ENCODE data around the gene CERS1. TPM values are rescaled to one million over a fixed set of nuclear protein-coding genes. Genes with fewer than 3 reads are reported as not detected.

CERS1 gene, protein sequence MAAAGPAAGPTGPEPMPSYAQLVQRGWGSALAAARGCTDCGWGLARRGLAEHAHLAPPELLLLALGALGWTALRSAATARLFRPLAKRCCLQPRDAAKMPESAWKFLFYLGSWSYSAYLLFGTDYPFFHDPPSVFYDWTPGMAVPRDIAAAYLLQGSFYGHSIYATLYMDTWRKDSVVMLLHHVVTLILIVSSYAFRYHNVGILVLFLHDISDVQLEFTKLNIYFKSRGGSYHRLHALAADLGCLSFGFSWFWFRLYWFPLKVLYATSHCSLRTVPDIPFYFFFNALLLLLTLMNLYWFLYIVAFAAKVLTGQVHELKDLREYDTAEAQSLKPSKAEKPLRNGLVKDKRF
- 1 to 10 TPM in 1 of 4 donors, under 1 TPM in 3; 0.24 to 1.3 (median 0.59) TPM for total RNA-seq

DNA sequence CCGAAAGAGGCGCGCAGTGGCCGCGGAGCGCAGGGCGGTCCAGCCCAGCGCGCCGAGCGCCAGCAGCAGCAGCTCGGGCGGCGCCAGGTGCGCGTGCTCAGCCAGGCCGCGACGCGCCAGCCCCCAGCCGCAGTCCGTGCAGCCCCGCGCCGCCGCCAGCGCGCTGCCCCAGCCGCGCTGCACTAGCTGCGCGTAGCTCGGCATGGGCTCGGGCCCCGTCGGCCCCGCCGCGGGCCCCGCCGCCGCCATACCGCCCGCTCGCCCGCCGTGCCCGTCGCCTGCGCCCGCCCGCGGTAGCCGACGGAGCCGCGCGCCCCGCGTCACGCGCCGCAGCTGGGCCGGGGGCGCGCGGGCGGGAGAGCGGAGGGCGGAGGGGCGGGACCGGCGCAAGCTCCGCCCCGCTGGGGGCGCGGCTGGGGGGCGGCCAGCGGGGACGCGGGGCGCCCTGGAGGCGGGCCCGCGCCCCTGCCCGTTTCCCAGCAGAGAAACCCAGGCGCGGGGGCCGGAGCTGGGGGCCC, at the start of gene CERS1:
TSS of gene CERS1 (minus strand) at position 335 of the 518 bp plus-strand sequence. CDS start at position 249, 86 bp downstream.
- no CpG with 5 or more reads among the region's 89 CpGs for WGBS, 2 donors
- intact Hi-C loops (cut with DNase I): no loop called here

DNA sequence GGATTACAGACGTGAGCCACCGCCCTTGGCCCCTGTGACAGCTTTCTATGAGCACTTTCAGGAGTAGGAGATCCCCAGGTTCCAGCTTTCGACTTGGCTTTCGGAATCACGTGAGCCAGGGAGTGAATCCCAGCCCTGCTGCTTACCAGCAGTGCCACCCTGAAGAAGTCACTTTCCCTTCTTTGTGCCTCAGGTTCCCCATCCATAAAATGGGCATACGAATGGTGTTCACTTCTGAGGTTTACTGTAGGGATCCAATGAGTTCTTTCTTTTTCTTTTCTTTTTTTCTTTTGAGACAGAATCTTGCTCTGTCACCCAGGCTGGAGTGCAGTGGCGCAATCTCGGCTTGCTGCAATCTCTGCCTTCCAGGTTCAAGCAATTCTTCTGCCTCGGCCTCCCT, 49.3 kb upstream of the CERS1 start:
- Histone ChIP-seq H3K36me3 (no peaks in the 10 kb centered on the region), H3K4me3 (replicated peaks in 1 of 3) (no peak overlapping the region), H3K4me1 (peaks cover 0 to 3% of the 10 kb centered on the region in 2 donors), H3K27ac (no peak overlapping the region), H3K9me3 (no peaks in the 10 kb centered on the region), H3K27me3 (no peaks in the 10 kb centered on the region)
- no peak for DNase-seq
- TF ChIP-seq POLR2A (IDR thresholded peaks at IDR 0.05): no peak
- TF ChIP-seq, protein P1, sequence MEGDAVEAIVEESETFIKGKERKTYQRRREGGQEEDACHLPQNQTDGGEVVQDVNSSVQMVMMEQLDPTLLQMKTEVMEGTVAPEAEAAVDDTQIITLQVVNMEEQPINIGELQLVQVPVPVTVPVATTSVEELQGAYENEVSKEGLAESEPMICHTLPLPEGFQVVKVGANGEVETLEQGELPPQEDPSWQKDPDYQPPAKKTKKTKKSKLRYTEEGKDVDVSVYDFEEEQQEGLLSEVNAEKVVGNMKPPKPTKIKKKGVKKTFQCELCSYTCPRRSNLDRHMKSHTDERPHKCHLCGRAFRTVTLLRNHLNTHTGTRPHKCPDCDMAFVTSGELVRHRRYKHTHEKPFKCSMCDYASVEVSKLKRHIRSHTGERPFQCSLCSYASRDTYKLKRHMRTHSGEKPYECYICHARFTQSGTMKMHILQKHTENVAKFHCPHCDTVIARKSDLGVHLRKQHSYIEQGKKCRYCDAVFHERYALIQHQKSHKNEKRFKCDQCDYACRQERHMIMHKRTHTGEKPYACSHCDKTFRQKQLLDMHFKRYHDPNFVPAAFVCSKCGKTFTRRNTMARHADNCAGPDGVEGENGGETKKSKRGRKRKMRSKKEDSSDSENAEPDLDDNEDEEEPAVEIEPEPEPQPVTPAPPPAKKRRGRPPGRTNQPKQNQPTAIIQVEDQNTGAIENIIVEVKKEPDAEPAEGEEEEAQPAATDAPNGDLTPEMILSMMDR (IDR thresholded peaks at IDR 0.05): no peak
- intact Hi-C loops (cut with DNase I): no loop called here
- 90 to 92% methylated on average over 9 of the region's 9 CpGs for WGBS, 2 donors

More for the DNA sequence above, at the start of gene CERS1:
- DNase-seq: no peak
- Histone ChIP-seq H3K9me3 (no peaks in the 10 kb centered on the region), H3K4me1 (peaks cover 6 to 14% of the 10 kb centered on the region in 2 donors), H3K4me3 (replicated peaks in 1 of 3) (peak within 1 kb of the TSS in 2 of 3 donors; percentile 19 to 20), H3K27me3 (no peaks in the 10 kb centered on the region), H3K27ac (no peak within 1 kb of the TSS), H3K36me3 (peaks cover 12 to 14% of the 10 kb centered on the region in 2 donors)
- TF ChIP-seq, protein P1 (IDR thresholded peaks at IDR 0.05): no peak
- no peak for TF ChIP-seq POLR2A (IDR thresholded peaks at IDR 0.05)

DNA sequence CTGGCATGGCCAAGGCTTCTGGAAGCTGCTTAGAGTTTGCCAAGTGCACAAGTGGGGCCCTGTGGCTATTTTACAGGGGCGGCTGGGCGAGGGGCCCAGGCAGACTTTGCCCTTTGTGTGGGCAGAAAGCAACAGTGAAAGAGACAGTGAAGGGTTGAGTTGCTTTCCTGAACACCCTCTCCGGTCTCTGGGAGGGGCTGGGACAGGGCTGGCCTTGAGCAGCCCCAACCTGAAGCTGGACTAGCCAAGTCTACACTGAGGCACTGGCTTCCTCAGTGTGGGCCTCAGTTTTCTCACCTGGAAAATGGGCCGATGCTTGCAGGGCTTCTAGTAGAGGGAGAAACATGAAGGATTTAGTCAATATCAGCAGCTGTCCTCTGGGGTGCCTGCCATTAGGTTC, 47.5 kb upstream of the CERS1 start:
- Histone ChIP-seq H3K4me3 (replicated peaks in 1 of 3) (no peak overlapping the region), H3K27me3 (no peaks in the 10 kb centered on the region), H3K27ac (no peak overlapping the region), H3K4me1 (peaks cover 9 to 15% of the 10 kb centered on the region in 2 donors), H3K36me3 (no peaks in the 10 kb centered on the region), H3K9me3 (no peaks in the 10 kb centered on the region)
- intact Hi-C loops (cut with DNase I): loop anchor here (5.0 kb wide), 1 partner anchor 44 kb away; no protein-coding TSS in a partner anchor
- no peak for DNase-seq
- WGBS, 2 donors: 86 to 87% methylated on average over 4 of the region's 4 CpGs
- TF ChIP-seq, protein P1 (IDR thresholded peaks at IDR 0.05): no peak
- TF ChIP-seq POLR2A (IDR thresholded peaks at IDR 0.05): no peak

DNA sequence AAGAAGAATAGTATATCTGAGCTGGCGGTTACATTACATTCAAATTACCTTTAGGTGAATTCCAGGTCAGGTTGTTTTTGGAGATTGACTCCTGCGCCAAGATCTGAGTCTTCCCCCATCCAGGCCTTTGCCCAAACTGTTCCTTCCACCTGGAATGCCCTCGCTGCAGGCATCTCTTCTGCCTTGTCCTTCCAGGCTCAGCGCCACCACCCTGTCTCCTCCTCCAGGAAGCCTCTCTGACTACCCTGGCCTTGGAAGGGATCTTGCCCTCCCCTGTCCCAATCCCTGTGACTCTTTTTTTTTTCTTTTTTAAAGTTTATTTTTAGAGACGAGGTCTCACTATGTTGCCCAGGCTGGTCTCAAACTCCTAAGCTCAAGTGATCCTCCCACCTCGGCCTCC, 46.7 kb upstream of the CERS1 start:
- no peaks in the 10 kb centered on the region for H3K9me3 ChIP-seq
- peak overlapping the region in 1 of 3 donors; percentile 25 for H3K27ac ChIP-seq
- no peaks in the 10 kb centered on the region for H3K27me3 ChIP-seq
- peaks cover 4 to 5% of the 10 kb centered on the region in 2 donors for H3K36me3 ChIP-seq
- no peak overlapping the region for H3K4me3 ChIP-seq (replicated peaks in 1 of 3)
- WGBS, 2 donors: 90 to 96% methylated on average over 6 of the region's 6 CpGs
- TF ChIP-seq, protein P1 (IDR thresholded peaks at IDR 0.05): no peak
- no peak for TF ChIP-seq POLR2A (IDR thresholded peaks at IDR 0.05)
- intact Hi-C loops (cut with DNase I): loop anchor here (5.0 kb wide), 1 partner anchor 45 kb away; no protein-coding TSS in a partner anchor
- DNase-seq: no peak
- peaks cover 9 to 15% of the 10 kb centered on the region in 2 donors for H3K4me1 ChIP-seq
